IMR-90 (cell line): ENCODE data around the gene ENDOD1. TPM values are rescaled to one million over a fixed set of nuclear protein-coding genes. Genes with fewer than 3 reads are reported as not detected.

Experiments
- ATAC-seq: fragments of 200-7000 bp; cut with Tn5 transposase; 2 replicates; pipeline ENCODE4 v1.9.1; 2020; ENCODE audit warnings: low read depth, mild to moderate bottlenecking, moderate library complexity
- BruUV-seq: library from RNA; stranded (reverse); fragments of 400-500 nt; replicated peaks from 2 replicates; lab custom pipeline; 2021; lab: Mats Ljungman, UMichigan
- CTCF ChIA-PET: fragments of 300-600 bp; formaldehyde crosslinking; extraction: SDS; loops from one replicate; lab custom pipeline; 2021; ENCODE audit warnings: antibody characterized with exemption; lab: Yijun Ruan, JAX
- POLR2A ChIA-PET: fragments of 300-600 bp; sonication (Branson Sonifier 250); formaldehyde crosslinking; loops from one replicate; lab custom pipeline; 2022; ENCODE audit warnings: antibody characterized with exemption; ENCODE audit not compliant: unreplicated experiment; lab: Charles Lee
- DNase-seq: peaks from one replicate; pipeline ENCODE4 v3.0.0; 2013
- H2AFZ ChIP-seq: replicated peaks from 2 replicates; pipeline ENCODE3; 2013; ENCODE audit warnings: low read length, mild to moderate bottlenecking; ENCODE audit not compliant: poor library complexity
- H2AK5ac ChIP-seq: 2 replicates; pipeline ENCODE4 v1.6.1; 2013; ENCODE audit warnings: low read depth, low read length, inconsistent platforms
- H2AK9ac ChIP-seq: replicated peaks from 2 replicates; pipeline ENCODE3; 2013; ENCODE audit warnings: mild to moderate bottlenecking, low read depth, low read length, moderate library complexity; ENCODE audit not compliant: poor library complexity
- H2BK120ac ChIP-seq: 2 replicates; pipeline ENCODE4 v1.6.1; 2013; ENCODE audit warnings: low read depth, low read length, inconsistent platforms
- H2BK15ac ChIP-seq: 3 replicates; pipeline ENCODE4 v1.6.1; 2013; ENCODE audit warnings: low read depth, low read length, inconsistent platforms
- H2BK20ac ChIP-seq: 2 replicates; pipeline ENCODE4 v1.6.1; 2013; ENCODE audit warnings: low read depth, mild to moderate bottlenecking, inconsistent platforms, low read length, moderate library complexity
- H2BK5ac ChIP-seq: 2 replicates; pipeline ENCODE4 v1.6.1; 2013; ENCODE audit warnings: mild to moderate bottlenecking, low read depth, low read length, inconsistent platforms; ENCODE audit not compliant: poor library complexity, severe bottlenecking
- H3K14ac ChIP-seq: replicated peaks from 2 replicates; pipeline ENCODE4 v1.6.1; 2013; ENCODE audit warnings: low read depth, low read length, inconsistent platforms
- H3K18ac ChIP-seq: 2 replicates; pipeline ENCODE4 v1.6.1; 2013; ENCODE audit warnings: low read depth, low read length, control low read depth
- H3K23ac ChIP-seq: 2 replicates; pipeline ENCODE4 v1.6.1; 2013; ENCODE audit warnings: low read depth, low read length, inconsistent platforms
- H3K27ac ChIP-seq: 2 replicates; pipeline ENCODE4 v1.5.1; 2013; ENCODE audit warnings: mild to moderate bottlenecking, control low read depth, low read length; ENCODE audit not compliant: insufficient read depth
- H3K27me3 ChIP-seq: 2 replicates; pipeline ENCODE4 v1.6.1; 2013; ENCODE audit warnings: low read length; ENCODE audit not compliant: control insufficient read depth, insufficient read depth
- H3K36me3 ChIP-seq: 2 replicates; pipeline ENCODE4 v1.6.1; 2013; ENCODE audit warnings: low read length, mixed read lengths; ENCODE audit not compliant: control insufficient read depth, insufficient read depth
- H3K4ac ChIP-seq: 2 replicates; pipeline ENCODE4 v1.6.1; 2013; ENCODE audit warnings: low read depth, low read length, inconsistent platforms
- H3K4me1 ChIP-seq: 2 replicates; pipeline ENCODE4 v1.6.1; 2013; ENCODE audit warnings: low read length, mixed read lengths; ENCODE audit not compliant: control insufficient read depth, insufficient read depth
- H3K4me2 ChIP-seq: 2 replicates; pipeline ENCODE4 v1.6.1; 2013; ENCODE audit warnings: low read depth, mild to moderate bottlenecking, control low read depth, low read length, moderate library complexity
- H3K4me3 ChIP-seq: 2 replicates; pipeline ENCODE4 v1.5.1; 2013; ENCODE audit warnings: low read depth, mild to moderate bottlenecking, control low read depth, low read length, moderate library complexity; ENCODE audit not compliant: insufficient read depth
- H3K56ac ChIP-seq: 2 replicates; pipeline ENCODE4 v1.6.1; 2013; ENCODE audit warnings: low read length, inconsistent platforms; ENCODE audit not compliant: insufficient read depth; ENCODE audit errors: extremely low read depth
- H3K79me1 ChIP-seq, 2 experiments: 2 replicates each; pipeline ENCODE4 v1.6.1; 2013; ENCODE audit warnings: low read length in 2 of 2, inconsistent platforms in 1 of 2, low read depth in 1 of 2
- H3K9ac ChIP-seq: 2 replicates; pipeline ENCODE4 v1.6.1; 2013; ENCODE audit warnings: low read depth, low read length, control low read depth
- H3K9me1 ChIP-seq: 2 replicates; pipeline ENCODE4 v1.6.1; 2013; ENCODE audit warnings: low read length, inconsistent platforms; ENCODE audit not compliant: insufficient read depth
- H3K9me3 ChIP-seq: 2 replicates; pipeline ENCODE4 v1.6.1; 2013; ENCODE audit warnings: low read length; ENCODE audit not compliant: control insufficient read depth, insufficient read depth
- H4K20me1 ChIP-seq: 2 replicates; pipeline ENCODE4 v1.6.1; 2013; ENCODE audit warnings: low read length, inconsistent platforms; ENCODE audit not compliant: insufficient read depth
- H4K5ac ChIP-seq: 2 replicates; pipeline ENCODE4 v1.6.1; 2013; ENCODE audit warnings: mild to moderate bottlenecking, low read depth, low read length, control low read depth
- H4K8ac ChIP-seq, 2 experiments: 2 replicates each; pipeline ENCODE4 v1.6.1; 2013; ENCODE audit warnings: low read depth in 2 of 2, low read length in 2 of 2, control low read depth in 1 of 2, inconsistent platforms in 1 of 2
- H4K91ac ChIP-seq: 2 replicates; pipeline ENCODE4 v1.6.1; 2013; ENCODE audit warnings: low read depth, low read length, inconsistent platforms; ENCODE audit not compliant: insufficient read depth
- BHLHE40 ChIP-seq: fragments of 150-350 bp; IDR thresholded peaks from 2 replicates; pipeline ENCODE4 v1.6.1; 2016; ENCODE audit warnings: mild to moderate bottlenecking, low read depth, low read length
- CTCF ChIP-seq: conservative IDR thresholded peaks from 2 replicates; pipeline ENCODE4 v1.5.1; 2012; ENCODE audit warnings: mild to moderate bottlenecking, low read depth, low read length, improper control_type of control experiment
- MAZ ChIP-seq: IDR thresholded peaks from 2 replicates; pipeline ENCODE4 v1.6.1; 2012; ENCODE audit warnings: low read depth, mild to moderate bottlenecking, low read length, improper control_type of control experiment, moderate library complexity, borderline replicate concordance
- NFE2L2 ChIP-seq: fragments of 150-350 bp; IDR thresholded peaks from 2 replicates; pipeline ENCODE4 v1.6.1; 2016; ENCODE audit warnings: low read depth, mild to moderate bottlenecking, low read length
- POLR2A ChIP-seq: IDR thresholded peaks from 2 replicates; pipeline ENCODE4 v1.6.1; 2012; ENCODE audit warnings: mild to moderate bottlenecking, low read depth, low read length
- RAD21 ChIP-seq: IDR thresholded peaks from 2 replicates; pipeline ENCODE4 v1.6.1; 2012; ENCODE audit warnings: low read length, improper control_type of control experiment
- RCOR1 ChIP-seq: IDR thresholded peaks from 2 replicates; pipeline ENCODE4 v1.6.1; 2012; ENCODE audit warnings: mild to moderate bottlenecking, low read length, improper control_type of control experiment; ENCODE audit not compliant: insufficient replicate concordance
- RFX5 ChIP-seq: IDR thresholded peaks from 2 replicates; pipeline ENCODE4 v1.8.0; 2012; ENCODE audit warnings: low read depth, mild to moderate bottlenecking, low read length, moderate library complexity
- SMC3 ChIP-seq: fragments of 150-350 bp; IDR thresholded peaks from 2 replicates; pipeline ENCODE4 v1.6.1; 2016; ENCODE audit warnings: low read depth, mild to moderate bottlenecking, antibody characterized with exemption, low read length, moderate library complexity
- whole genome bisulfite sequencing, 2 experiments: methylation state at CpG; one replicate each; pipeline versions ENCODE4 v1.1.5 to v1.1.7; 2013; ENCODE audit warnings: missing lambda C conversion rate in 2 of 2; ENCODE audit not compliant: insufficient read length in 1 of 2; ENCODE audit errors: extremely low coverage in 2 of 2; 5-methylcytosine and 5-hydroxymethylcytosine counted together
- dilution Hi-C: fragments of 300-500 bp; cut with HindIII; formaldehyde crosslinking; loops from one replicate; pipeline ENCODE4 v1.14.3; 2018; ENCODE audit warnings: low sequenced_read_pairs; ENCODE audit not compliant: unreplicated experiment
- in situ Hi-C: fragments of 300-500 bp; cut with MboI; formaldehyde crosslinking; loops from 3 replicates; pipeline ENCODE4 v1.14.3; 2019; ENCODE audit warnings: low sequenced_read_pairs, inconsistent platforms, mixed read lengths
- intact Hi-C: fragments of 100-400 bp; cut with micrococcal nuclease; formaldehyde crosslinking; loops from 2 replicates; pipeline ENCODE4 v1.10.0; 2022
- polyA plus RNA-seq, 3 experiments: library from polyadenylated mRNA; depleted of rRNA; stranded (reverse); fragments of >200 nt; gene quantifications; 2 replicates each; pipeline ENCODE4 v1.2.3, GENCODE V29; 2012; ENCODE audit warnings: low replicate concordance in 1 of 3
- total RNA-seq: library from RNA; depleted of rRNA; stranded (reverse); fragments of >200 nt; gene quantifications from 2 replicates; pipeline ENCODE4 v1.2.3, GENCODE V29; 2012

The ENDOD1 gene
- total and polyA plus RNA-seq, 2 of the 4 experiments (the other 2 are of a cell fraction) = 7.0 to 17.6 TPM

DNA sequence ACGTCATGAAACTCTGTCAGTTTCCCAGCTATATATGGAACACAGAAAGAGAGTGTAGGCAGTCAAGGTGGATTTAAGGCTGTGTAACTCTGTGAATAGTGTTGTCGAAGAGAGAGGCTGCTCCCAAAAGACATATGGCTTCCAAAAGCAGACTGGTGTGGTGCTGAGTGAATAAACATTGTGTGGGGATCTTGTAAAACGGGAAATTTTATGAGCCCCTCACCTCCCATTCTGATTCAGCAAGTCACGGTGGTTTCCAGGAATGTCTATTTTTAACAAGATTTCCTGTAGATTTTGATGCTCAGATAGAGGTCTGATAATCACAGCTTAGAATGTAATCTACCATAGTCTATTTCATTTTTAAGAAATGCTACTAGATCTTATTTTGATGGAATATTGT is 73.5 kb downstream of the ENDOD1 start:
- Histone ChIP-seq H4K8ac (no peak overlapping the region), H2AK5ac (no peak overlapping the region), H3K27me3 (no peaks in the 10 kb centered on the region; the same call in 1 of the 2 replicates), H3K79me1 (no peaks in the 10 kb centered on the region), H4K5ac (no peak overlapping the region), H3K27ac (no peak overlapping the region), H3K23ac (no peak overlapping the region), H4K20me1 (no peaks in the 10 kb centered on the region), H2BK120ac (no peak overlapping the region), H2AFZ (no peak overlapping the region), H3K4me1 (no peaks in the 10 kb centered on the region), H3K56ac (0 out of 2 replicates have a peak overlapping the region, but pooled peaks have one; percentile 12), H3K4me2 (no peak overlapping the region), H3K9ac (no peak overlapping the region), H4K91ac (no peak overlapping the region), H3K14ac (no peak overlapping the region), H3K4ac (no peak overlapping the region), H2BK20ac (no peak overlapping the region), H3K36me3 (no peaks in the 10 kb centered on the region), H3K9me3 (no peaks in the 10 kb centered on the region), H2BK15ac (no peak overlapping the region), H2AK9ac (no peak overlapping the region), H3K18ac (no peak overlapping the region), H2BK5ac (no peak overlapping the region), H3K4me3 (no peak overlapping the region), H3K9me1 (no peaks in the 10 kb centered on the region)
- DNase-seq = no peak
- ATAC-seq = no peak
- BruUV-seq = no TSS peak
- POLR2A ChIA-PET = no interaction called here
- intact Hi-C loops = no loop called here
- in situ Hi-C loops = no loop called here
- dilution Hi-C loops = no loop called here
- WGBS, 2 experiments = no CpG with 5 or more reads among the region's 4 CpGs
- CTCF ChIA-PET = no interaction called here
- TF ChIP-seq RFX5 (no peak), POLR2A (no peak), RAD21 (no peak), RCOR1 (no peak), MAZ (no peak), SMC3 (no peak), BHLHE40 (no peak), NFE2L2 (no peak), CTCF (no peak)
